Posterior vena cava (tissue), 2 donors: ENCODE data around the gene CHTF18. TPM values are rescaled to one million over a fixed set of nuclear protein-coding genes. Genes with fewer than 3 reads are reported as not detected.

Experiments used
- DNase-seq: peaks from one replicate; pipeline ENCODE4 v3.0.0-alpha.2; 2020; ENCODE audit warnings: low spot score
- intact Hi-C, 2 donors: fragments of 100-400 bp; cut with DNase I; formaldehyde crosslinking; loops; one replicate each; pipeline versions ENCODE4 v1.14.1 to v1.14.2; 2022 to 2023
- total RNA-seq, 2 donors: library from RNA; stranded (reverse); fragmentation: NEBNext Ultra II Directional; extraction: Animal tissue kit (Norgen Biotek cat#: 25700); gene quantifications; one replicate each; pipeline ENCODE4 v1.2.1, GENCODE V29; 2021
- donor health status: DM: yes; HTN: yes; CAD: no.
- donor health status: DM: yes; HTN: yes; CAD: no.

CHTF18 gene
- total RNA-seq, 2 donors from 2014 or later: 7.7 TPM

- intact Hi-C loops: loop anchor here (5.0 kb wide), 1 partner anchor 75 kb away; no protein-coding TSS in a partner anchor
- DNase-seq: no peak
Measured at GRCh38 chr16:787321-787966, 976 bp upstream of the CHTF18 start.

DNA sequence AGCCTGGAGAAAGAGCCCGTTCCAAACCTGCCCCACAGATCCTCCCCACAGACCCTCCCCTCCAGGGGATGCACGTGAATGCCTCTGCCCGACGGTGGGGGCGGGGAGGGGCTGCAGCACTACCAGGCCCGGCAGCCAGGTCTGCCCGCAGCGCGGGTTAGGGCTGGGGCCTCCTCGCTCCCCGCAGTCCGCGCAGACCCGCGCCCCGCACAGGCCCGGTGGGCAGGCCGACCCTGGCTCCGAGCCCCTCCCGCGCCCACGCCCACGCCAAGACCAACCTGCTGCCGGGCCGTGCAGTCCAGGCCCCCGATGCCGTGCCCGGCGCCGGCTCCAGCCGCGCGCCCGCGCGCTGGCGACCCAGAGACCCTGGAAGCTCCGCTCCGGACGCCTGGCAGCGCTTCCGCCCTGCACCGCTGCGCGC lies 432 bp upstream of the CHTF18 start, which contains the start of gene RPUSD1:
Gene RPUSD1 (minus strand): TSS at position 404 of the 421 bp plus-strand sequence. CDS start 644 bp downstream, outside the sequence.
- intact Hi-C loops: loop anchor here (5.0 kb wide), 1 partner anchor 76 kb away; no protein-coding TSS in a partner anchor
- DNase-seq: no peak

- intact Hi-C loops: loop anchor here (5.0 kb wide), 1 partner anchor 77 kb away; no protein-coding TSS in a partner anchor
Measured at GRCh38 chr16:789191-789850, 901 bp downstream of the CHTF18 start.

GRCh38 chr16:790086-790485 lies 1.7 kb downstream of the CHTF18 start:
- no peak for DNase-seq
- intact Hi-C loops: no loop called here

More at GRCh38 chr16:789191-789850, 901 bp downstream of the CHTF18 start:
- no peak for DNase-seq

DNA sequence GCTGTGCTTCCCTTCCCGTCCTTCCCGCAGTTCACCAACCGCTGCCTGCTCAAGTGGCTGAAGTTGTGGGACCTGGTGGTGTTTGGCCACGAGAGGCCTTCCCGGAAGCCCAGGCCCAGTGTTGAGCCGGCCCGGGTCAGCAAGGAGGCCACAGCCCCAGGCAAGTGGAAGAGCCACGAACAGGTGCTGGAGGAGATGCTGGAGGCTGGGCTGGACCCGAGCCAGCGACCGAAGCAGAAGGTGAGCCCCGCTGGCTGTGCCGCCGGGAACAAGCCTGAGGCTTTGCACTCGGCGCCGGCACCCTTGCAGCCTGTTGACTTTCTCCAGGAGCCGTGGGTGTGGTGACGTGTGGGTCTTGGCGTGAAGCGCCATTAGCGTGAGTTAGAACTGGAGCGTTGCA lies 2.7 kb downstream of the CHTF18 start:
- no peak for DNase-seq

DNA sequence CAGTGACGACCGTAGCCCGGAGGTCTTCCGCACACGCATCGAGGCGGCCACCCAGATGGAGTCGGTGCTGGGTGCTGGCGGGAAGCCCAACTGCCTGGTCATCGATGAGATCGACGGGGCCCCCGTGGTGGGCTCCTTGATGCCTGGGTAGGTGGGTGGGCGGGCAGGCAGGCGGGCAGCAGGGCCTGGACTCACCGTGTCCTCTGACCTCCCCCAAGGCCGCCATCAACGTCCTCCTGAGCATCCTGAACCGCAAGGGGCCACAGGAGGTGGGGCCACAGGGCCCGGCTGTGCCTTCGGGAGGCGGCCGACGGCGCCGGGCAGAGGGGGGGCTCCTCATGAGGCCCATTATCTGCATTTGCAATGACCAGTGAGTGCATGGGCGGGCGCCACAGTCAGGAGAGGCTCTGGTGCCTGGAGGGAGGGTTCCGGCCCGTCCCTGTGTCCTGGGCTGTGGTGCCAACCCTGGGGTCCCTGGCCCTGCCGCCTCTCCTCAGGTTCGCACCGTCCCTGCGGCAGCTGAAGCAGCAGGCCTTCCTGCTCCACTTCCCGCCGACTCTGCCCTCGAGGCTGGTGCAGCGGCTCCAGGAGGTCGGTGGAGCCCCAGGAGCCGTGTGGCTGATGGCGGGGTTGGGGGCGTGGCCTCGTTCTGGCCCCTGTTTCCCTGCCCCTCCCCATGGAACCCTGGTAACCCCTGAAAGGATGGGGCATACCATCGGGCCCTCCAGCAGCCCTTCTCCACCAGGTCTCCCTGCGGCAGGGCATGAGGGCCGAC lies 4.0 kb downstream of the CHTF18 start:
- intact Hi-C loops: no loop called here
- no peak for DNase-seq

More for the DNA sequence above, 2.7 kb downstream of the CHTF18 start:
- intact Hi-C loops: no loop called here

GRCh38 chr16:793414-793813 lies 5.0 kb downstream of the CHTF18 start:
- DNase-seq: no peak
- intact Hi-C loops: no loop called here

GRCh38 chr16:794091-794822 lies 5.8 kb downstream of the CHTF18 start:
- intact Hi-C loops: no loop called here

DNA sequence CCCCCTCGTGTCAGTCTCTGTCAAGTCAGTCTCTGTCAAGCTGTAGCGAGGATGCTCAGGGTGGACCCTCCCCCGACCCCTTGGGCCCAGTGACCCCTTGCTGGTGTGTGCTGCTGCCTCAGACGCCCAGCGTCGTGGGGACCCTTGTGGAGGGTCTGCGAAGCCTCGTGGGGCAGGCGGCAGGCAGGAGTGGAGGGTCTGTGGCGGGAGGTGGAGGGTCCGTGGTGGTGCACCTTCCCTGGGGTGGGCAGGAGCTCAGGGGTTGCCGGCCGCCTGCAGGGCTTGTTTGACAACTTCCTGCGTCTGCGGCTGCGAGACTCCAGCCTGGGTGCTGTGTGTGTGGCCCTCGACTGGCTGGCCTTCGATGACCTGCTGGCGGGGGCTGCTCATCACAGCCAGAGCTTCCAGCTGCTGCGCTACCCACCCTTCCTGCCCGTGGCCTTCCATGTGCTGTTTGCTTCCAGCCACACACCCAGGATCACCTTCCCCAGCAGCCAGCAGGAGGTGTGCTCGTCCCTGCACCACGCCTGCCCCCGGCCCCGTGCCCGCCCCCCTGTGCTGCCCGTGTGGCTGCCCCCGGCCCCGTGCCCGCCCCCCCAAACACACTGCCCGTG lies 6.5 kb downstream of the CHTF18 start:
- no peak for DNase-seq
- intact Hi-C loops: no loop called here

More at GRCh38 chr16:794091-794822, 5.8 kb downstream of the CHTF18 start:
- DNase-seq: no peak

DNA sequence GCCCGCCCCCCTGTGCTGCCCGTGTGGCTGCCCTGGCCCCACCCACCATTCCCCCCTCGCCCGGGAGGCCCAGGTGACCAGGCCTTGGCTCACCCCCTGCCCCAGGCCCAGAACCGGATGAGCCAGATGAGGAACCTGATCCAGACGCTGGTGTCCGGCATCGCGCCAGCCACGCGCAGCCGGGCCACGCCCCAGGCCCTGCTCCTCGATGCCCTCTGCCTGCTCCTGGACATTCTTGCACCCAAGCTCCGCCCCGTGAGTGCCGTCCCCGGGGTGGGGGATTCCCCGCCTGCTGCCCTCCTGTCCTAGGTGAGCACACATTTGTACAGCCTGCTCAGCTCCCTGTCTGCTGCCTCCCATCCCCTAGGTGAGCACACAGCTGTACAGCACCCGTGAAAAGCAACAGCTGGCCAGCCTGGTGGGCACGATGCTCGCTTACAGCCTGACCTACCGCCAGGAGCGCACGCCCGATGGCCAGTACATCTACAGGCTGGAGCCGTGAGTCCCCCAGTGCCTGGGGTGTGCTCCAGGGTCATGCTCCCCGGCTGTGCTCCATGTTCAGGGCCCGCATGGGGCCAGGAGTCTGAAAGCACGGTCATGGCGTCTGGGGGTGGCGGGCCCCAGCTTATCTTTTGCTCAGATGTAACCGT lies 7.3 kb downstream of the CHTF18 start:
- intact Hi-C loops: no loop called here
- no peak for DNase-seq

DNA sequence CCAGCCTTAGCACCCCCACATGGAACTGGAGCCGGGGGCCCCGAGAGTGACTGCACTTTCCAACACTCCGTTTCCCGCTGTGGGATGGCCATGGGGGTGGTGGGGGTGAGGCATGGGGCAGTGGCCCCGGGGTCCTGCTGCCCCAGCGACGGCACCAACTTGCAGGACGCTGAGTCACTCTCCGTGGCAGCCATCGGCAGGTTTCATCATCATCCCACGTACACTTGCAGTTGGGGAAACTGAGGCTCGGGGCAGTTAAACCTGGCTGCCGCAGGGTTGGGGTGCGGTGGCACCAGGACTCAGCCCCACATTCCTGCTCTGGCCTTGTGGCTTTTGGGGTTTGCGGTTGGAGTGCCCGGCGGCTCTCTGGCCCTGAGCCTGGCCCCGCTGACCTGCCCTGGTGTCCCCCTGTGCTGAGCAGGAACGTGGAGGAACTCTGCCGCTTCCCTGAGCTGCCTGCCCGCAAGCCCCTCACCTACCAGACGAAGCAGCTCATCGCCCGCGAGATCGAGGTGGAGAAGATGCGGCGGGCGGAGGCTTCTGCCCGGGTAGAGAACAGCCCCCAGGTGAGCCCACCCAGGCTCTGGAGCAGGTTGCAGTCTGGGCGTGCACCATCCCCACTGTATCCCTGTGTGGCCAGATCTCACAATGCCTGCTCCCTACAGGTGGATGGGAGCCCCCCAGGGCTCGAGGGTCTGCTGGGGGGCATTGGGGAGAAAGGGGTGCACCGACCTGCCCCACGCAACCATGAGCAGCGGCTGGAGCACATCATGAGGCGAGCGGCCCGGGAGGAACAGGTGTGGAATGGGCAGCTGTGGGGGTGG lies 8.1 kb downstream of the CHTF18 start:
- intact Hi-C loops: no loop called here
- no peak for DNase-seq

DNA sequence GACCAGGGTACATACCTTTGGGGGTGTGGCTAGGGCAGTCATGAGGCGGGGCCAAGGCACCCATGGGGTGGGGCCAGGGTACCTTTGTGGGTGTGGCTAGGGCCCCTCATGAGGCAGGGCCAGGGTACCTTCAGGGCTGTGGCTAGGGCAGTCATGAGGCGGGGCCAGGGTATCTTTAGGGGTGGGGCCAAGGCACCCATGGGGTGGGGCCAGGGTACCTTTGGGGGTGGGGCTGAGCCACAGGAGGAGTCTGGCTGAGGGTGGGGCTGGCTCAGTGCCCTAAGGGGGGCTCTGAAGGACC lies 8.7 kb downstream of the CHTF18 start:
- no peak for DNase-seq
- intact Hi-C loops: no loop called here

DNA sequence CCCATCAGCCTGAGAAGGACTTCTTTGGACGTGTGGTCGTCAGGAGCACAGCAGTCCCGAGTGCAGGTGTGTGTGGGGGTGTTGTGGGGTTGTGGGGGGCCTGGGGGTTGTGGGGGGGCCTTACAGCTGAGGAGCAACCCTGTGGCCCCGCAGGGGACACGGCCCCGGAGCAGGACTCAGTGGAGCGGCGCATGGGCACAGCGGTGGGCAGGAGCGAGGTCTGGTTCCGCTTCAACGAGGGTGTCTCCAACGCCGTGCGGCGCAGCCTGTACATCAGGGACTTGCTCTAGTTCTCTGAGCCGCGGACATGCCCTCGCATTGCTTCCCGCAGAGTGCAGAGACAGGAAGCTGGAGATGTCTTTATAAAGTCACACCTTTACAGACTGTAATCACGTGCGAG lies 9.3 kb downstream of the CHTF18 start:
- no peak for DNase-seq
- intact Hi-C loops: no loop called here

- intact Hi-C loops: no loop called here
Measured at GRCh38 chr16:798666-799065, 10.2 kb downstream of the CHTF18 start.

DNA sequence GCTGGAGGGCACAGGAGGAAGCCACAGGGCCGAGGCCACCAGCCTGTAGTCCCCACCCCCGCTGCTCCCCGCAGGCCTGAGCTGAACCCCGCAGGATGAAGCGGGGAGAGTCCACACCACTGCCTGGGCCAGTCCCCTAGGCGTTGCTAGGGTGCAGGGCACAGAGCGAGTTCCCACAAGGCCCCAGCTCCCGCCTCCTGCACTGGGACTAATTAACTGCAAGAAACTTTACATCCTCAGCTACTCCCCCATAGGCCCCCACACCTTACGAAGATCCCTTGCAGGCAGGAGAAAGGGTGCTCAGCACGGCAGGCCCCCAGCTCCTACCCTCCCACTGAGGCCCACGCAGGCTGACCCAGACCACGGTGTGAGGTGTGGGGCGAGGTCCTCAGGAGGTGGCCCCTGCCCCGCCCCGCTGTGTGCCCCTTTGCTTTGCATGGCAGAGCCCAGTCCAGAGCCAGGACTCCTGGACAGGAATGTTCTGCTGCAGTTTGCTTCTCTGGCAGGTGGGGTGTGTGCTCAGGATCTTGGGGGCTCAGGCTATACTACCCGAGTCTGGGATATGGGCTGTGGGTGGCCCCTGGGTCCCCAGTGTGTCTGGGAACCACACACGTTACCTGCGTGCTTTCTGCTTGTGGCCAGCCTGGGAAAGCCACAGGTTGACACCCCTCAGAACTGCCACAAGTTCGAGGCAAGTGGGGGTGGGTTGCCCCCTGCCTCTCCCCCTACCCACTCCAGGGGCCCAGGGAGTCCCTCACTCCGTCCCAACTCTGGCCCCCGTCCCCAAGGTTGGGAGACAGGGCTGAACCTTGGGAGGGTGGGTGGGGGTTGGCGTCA lies 10.9 kb downstream of the CHTF18 start:
- intact Hi-C loops: no loop called here
- no peak for DNase-seq

More at GRCh38 chr16:798666-799065, 10.2 kb downstream of the CHTF18 start:
- DNase-seq: no peak

DNA sequence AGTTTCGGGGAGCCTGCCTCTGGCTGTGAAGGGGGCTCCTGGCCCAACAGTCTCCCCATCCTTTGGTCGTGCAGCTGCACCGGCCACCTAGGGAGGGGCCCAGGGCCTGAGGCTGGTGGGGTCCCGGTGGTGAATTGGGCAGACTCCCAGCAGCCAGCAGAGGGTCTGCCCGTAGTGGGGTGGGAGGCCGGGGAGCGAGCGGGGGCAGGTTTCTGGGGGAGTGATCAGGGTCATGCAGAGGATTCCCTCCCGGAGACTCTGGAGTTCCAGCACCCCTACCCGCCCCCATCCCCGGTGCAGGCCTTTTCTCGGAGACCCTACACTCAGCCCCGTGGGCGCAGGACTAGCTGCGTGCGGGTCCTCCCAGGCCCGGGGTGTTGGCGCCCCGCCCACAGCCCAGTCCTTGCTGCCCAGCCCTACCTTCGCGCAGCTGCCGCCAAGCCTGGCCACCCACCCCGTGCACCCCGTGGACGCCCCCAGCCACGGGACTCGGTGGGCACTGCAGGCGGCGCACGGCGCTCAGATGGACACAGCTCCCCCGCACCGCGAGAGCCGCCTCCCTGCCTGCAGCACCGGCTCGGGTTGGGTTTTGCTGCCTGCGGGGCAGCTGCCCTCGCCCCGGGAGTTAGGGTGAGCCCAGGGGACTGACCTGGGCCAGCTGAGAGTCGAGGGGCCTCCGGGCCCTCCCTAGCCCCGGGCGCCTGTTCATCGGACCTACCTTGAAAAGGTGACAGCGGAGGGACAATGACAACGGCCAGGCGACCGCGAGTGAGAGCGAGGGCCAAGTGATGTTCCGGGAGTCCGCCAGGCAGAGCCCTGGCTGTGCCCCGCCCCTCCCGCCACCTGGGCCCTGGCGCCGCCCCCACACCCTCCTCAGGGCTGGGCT lies 11.8 kb downstream of the CHTF18 start, which contains the start of gene GNG13:
Gene GNG13 (minus strand): TSS at position 787 of the 886 bp plus-strand sequence. CDS start 1,657 bp downstream, outside the sequence.
- intact Hi-C loops: no loop called here
- DNase-seq: no peak
